ENCODE data around the gene MYH9. TPM values are rescaled to one million over a fixed set of nuclear protein-coding genes. Genes with fewer than 3 reads are reported as not detected.
"Not testable (repeated sequence)": the region's sequence is repeated elsewhere in the genome, so short reads cannot be mapped to it uniquely, and the experiment has no call there.

Gene MYH9
- polyA plus RNA-seq, 1 of the 3 experiments (the other 2 are of a cell fraction): 303 TPM

DNA sequence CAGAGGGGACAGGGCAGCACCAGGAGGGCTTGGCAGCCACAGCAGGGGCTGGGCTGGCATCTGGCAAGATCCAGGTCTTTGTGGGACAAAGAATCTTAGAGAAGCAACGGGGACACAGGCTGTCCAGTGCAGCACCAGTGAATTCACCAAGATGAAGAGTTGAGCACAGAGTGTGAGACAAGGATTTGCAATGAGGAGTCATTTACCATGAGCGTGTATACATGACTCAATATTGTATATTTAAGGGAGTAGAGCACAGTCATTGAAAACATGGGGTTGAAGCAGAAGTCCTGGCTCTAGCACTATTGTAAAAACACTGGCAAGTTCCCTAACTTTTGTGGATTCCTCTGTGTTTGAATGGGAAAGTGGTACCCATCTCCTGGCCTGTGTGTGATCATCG lies 131.3 kb downstream of the MYH9 start:
- DNase-seq: no peak
- no peaks in the 10 kb centered on the region for H4K20me1 ChIP-seq (ENCODE audit: insufficient read depth)
- H3F3A ChIP-seq (replicated peaks; ENCODE audit: insufficient read depth): no peaks in the 10 kb centered on the region
- no peaks in the 10 kb centered on the region for H3K79me2 ChIP-seq (ENCODE audit: insufficient read depth)
- H3K27me3 ChIP-seq (ENCODE audit: insufficient read depth): no peaks in the 10 kb centered on the region
- H3K9me3 ChIP-seq: no peaks in the 10 kb centered on the region
- WGBS (ENCODE audit: low lambda C conversion rate): 81% methylated on average over 3 of the region's 3 CpGs
- no peak overlapping the region for H2AFZ ChIP-seq (ENCODE audit: low read depth)
- no peak overlapping the region for H3K4me3 ChIP-seq (ENCODE audit: low read depth in 2 of 2, low read length in 1 of 2)
- CTCF ChIA-PET: interaction anchor here (3.9 kb wide), 1 partner anchor 22 kb away, joined by 14 read pairs; no protein-coding TSS in a partner anchor
- no peaks in the 10 kb centered on the region for H3K9me2 ChIP-seq
- H3K36me3 ChIP-seq (replicated peaks in 1 of 2; ENCODE audit: control insufficient read depth in 1 of 2, insufficient read depth in 2 of 2, low read length in 1 of 2): no peaks in the 10 kb centered on the region
- POLR2A ChIA-PET: no interaction called here
- no peak overlapping the region for H3K4me2 ChIP-seq
- no peak for TF ChIP-seq YY1 (IDR thresholded peaks at IDR 0.05; ENCODE audit: low read depth)
- no peak for TF ChIP-seq POLR2AphosphoS5 (IDR thresholded peaks at IDR 0.05; ENCODE audit: low read depth, low read length)
- no peak for TF ChIP-seq FOSL2 (IDR thresholded peaks at IDR 0.05; ENCODE audit: borderline replicate concordance, low read depth)
- no peak for TF ChIP-seq NFIC (IDR thresholded peaks at IDR 0.05; ENCODE audit: borderline replicate concordance)
- no peak overlapping the region for H3K9ac ChIP-seq
- peaks cover 0 to 23% of the 10 kb centered on the region in 2 experiments; a peak in 1 of 4 replicates for H3K4me1 ChIP-seq (ENCODE audit: control insufficient read depth in 1 of 2, insufficient read depth in 2 of 2, low read depth in 1 of 2, low read length in 1 of 2)
- H3K27ac ChIP-seq (ENCODE audit: low read depth in 2 of 2, low read length in 1 of 2): no peak overlapping the region

DNA sequence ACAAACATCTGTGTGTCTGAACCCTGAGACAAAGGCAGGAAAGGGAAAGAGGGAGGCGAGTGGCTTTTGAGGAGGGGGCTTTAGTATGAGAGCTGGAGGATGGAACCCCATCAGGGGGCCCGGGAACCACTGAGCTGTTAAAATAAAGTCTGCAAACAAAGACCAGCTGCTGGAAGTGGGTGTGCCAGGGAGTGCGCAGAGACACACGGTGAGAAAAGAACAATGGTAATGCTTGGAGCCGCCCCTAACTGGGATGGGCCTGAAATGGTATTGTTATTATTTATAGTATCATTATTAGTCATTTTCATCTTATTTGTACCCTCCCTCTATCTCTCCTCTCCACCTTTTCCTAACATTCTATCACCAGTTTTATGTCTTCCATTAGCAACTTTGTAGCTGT lies 132.2 kb downstream of the MYH9 start:
- H3K79me2 ChIP-seq (ENCODE audit: insufficient read depth); H3K4me2 ChIP-seq; H3K9me3 ChIP-seq; H3F3A ChIP-seq (replicated peaks; ENCODE audit: insufficient read depth); H3K27me3 ChIP-seq (ENCODE audit: insufficient read depth); H3K9ac ChIP-seq; H3K4me3 ChIP-seq (ENCODE audit: low read depth in 2 of 2, low read length in 1 of 2); H2AFZ ChIP-seq (ENCODE audit: low read depth); H3K9me2 ChIP-seq; H3K36me3 ChIP-seq (replicated peaks in 1 of 2; ENCODE audit: control insufficient read depth in 1 of 2, insufficient read depth in 2 of 2, low read length in 1 of 2); POLR2A ChIA-PET; DNase-seq; H4K20me1 ChIP-seq (ENCODE audit: insufficient read depth): not testable (repeated sequence)
- CTCF ChIA-PET: interaction anchor here (3.9 kb wide), 1 partner anchor 22 kb away, joined by 14 read pairs; no protein-coding TSS in a partner anchor
- Histone ChIP-seq H3K4me1 (ENCODE audit: control insufficient read depth in 1 of 2, insufficient read depth in 2 of 2, low read depth in 1 of 2, low read length in 1 of 2) (peaks cover 0 to 23% of the 10 kb centered on the region in 2 experiments; a peak in 1 of 4 replicates), H3K27ac (ENCODE audit: low read depth in 2 of 2, low read length in 1 of 2) (peak overlapping the region in 1 of 2 experiments; percentile 71; a peak in 1 of 4 replicates)
- WGBS (ENCODE audit: low lambda C conversion rate): 100% methylated on average over 1 of the region's 5 CpGs

DNA sequence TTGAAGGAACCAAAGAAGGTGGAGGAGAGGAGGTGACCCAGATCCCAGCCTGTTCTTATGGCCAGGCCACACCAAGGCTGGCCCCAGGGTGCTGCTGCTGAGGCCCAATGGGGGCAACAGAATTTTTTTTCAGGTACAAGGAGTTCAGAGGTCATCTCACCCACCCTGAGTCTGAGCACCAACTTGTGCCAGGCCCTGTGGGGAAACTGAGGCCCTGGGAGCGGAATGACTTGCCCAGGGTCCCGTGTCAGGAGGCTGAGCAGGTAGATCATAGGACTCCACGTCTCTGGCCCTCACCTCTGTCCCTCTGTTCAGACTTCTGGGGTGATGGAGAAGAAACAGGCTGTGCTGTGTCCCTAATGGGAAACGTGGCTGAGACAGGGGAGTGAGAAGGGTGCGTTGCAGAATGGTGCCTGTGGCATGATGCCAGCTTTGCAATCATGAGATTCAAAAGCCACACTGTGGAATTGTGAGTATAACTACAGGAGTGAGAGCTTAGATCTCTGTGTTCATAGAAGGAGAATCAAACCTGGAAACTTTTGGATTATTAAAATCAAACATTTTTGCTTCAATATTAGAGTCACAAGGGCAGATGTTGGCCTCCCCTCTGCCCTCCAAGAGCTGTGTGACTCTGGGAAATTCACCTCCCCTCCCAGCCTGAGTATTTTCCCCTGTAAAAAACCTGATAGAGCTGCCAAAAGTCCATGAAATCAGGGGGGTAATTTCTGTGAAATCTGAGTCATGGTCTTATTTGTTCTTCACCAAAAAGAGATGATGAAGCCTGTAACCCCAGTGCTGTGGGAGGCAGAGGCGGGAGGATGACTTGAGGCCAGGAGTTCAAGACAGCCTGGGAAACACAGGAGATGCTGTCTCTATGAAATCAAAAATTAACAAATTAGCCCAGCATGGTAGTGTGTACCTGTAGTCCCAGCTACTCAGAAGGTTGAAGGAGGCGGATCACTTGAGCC lies 134.0 kb downstream of the MYH9 start:
- Histone ChIP-seq H3K4me1 (ENCODE audit: control insufficient read depth in 1 of 2, insufficient read depth in 2 of 2, low read depth in 1 of 2, low read length in 1 of 2) (peaks cover 0 to 23% of the 10 kb centered on the region in 2 experiments; a peak in 1 of 4 replicates), H3K36me3 (replicated peaks in 1 of 2; ENCODE audit: control insufficient read depth in 1 of 2, insufficient read depth in 2 of 2, low read length in 1 of 2) (no peaks in the 10 kb centered on the region), H3F3A (replicated peaks; ENCODE audit: insufficient read depth) (no peaks in the 10 kb centered on the region), H3K9me3 (no peaks in the 10 kb centered on the region), H3K79me2 (ENCODE audit: insufficient read depth) (no peaks in the 10 kb centered on the region), H3K27ac (ENCODE audit: low read depth in 2 of 2, low read length in 1 of 2) (no peak overlapping the region; a peak in 1 of 4 replicates), H3K9me2 (no peaks in the 10 kb centered on the region), H3K4me2 (no peak overlapping the region), H3K9ac (no peak overlapping the region), H3K27me3 (ENCODE audit: insufficient read depth) (no peaks in the 10 kb centered on the region), H2AFZ (ENCODE audit: low read depth) (no peak overlapping the region), H4K20me1 (ENCODE audit: insufficient read depth) (no peaks in the 10 kb centered on the region), H3K4me3 (ENCODE audit: low read depth in 2 of 2, low read length in 1 of 2) (no peak overlapping the region)
- peak; percentile 29 for DNase-seq
- ChIA-PET POLR2A (interaction anchor here (0.8 to 1.5 kb wide), 2 partner anchors 14 to 15 kb away, joined by 3 to 6 read pairs; partner anchors contain the start of gene APOL2), CTCF (interaction anchor here (1.0 to 3.9 kb wide), 6 partner anchors 14 to 77 kb away, joined by 3 to 14 read pairs (median 3); partner anchors contain the start of gene APOL2)
- TF ChIP-seq TEAD4 (IDR thresholded peaks at IDR 0.05; ENCODE audit: borderline replicate concordance, insufficient read depth) (no peak), JUND (IDR thresholded peaks at IDR 0.05) (no peak), SMC3 (IDR thresholded peaks at IDR 0.05; ENCODE audit: low read depth, low read length) (no peak), MEF2A (IDR thresholded peaks at IDR 0.05; ENCODE audit: borderline replicate concordance, low read depth) (no peak), CHD2 (IDR thresholded peaks at IDR 0.05; ENCODE audit: low read length, partially characterized antibody) (no peak), RAD21 (IDR thresholded peaks at IDR 0.05; ENCODE audit: low read length) (no peak), FOSL2 (IDR thresholded peaks at IDR 0.05; ENCODE audit: borderline replicate concordance, low read depth) (no peak), TCF12 (IDR thresholded peaks at IDR 0.05) (no peak), YY1 (IDR thresholded peaks at IDR 0.05; ENCODE audit: low read depth) (no peak)
- 83% methylated on average over 7 of the region's 7 CpGs for WGBS (ENCODE audit: low lambda C conversion rate)

Measured in SK-N-SH (cell line).